Skin of body (tissue), 2 donors: ENCODE measurements around the gene CSN3. TPM values are rescaled to one million over a fixed set of nuclear protein-coding genes. Genes with fewer than 3 reads are reported as not detected.
"Not testable (repeated sequence)": the region's sequence is repeated elsewhere in the genome, so short reads cannot be mapped to it uniquely, and the experiment has no call there.

Experiments
- DNase-seq: peaks from one replicate; lab custom pipeline; 2025; lab: John Stamatoyannopoulos, UW
- total RNA-seq: library from RNA; depleted of rRNA; stranded (reverse); fragments of >200 nt; gene quantifications from one replicate; pipeline ENCODE4 v1.2.3, GENCODE V29; 2014

CSN3 gene, protein sequence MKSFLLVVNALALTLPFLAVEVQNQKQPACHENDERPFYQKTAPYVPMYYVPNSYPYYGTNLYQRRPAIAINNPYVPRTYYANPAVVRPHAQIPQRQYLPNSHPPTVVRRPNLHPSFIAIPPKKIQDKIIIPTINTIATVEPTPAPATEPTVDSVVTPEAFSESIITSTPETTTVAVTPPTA
- total RNA-seq = not detected

DNA sequence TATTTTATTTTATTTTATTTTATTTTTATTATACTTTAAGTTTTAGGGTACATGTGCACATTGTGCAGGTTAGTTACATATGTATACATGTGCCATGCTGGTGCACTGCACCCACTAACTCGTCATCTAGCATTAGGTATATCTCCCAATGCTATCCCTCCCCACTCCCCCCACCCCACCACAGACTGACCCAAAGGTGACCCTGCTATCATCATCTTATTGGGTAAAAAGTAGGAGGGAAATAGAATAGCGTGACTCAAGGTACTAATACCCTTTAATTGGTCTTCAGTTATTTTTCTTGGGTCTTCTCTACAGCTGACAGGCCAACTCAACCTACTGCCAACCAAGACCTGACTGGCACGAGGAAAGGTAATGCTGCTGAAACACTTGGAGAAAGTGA is at the start of gene CSN3:
Gene CSN3 (plus strand): TSS at position 301 of the 400 bp plus-strand sequence. CDS start 2,223 bp downstream, outside the sequence.
- DNase-seq = not testable (repeated sequence)

DNA sequence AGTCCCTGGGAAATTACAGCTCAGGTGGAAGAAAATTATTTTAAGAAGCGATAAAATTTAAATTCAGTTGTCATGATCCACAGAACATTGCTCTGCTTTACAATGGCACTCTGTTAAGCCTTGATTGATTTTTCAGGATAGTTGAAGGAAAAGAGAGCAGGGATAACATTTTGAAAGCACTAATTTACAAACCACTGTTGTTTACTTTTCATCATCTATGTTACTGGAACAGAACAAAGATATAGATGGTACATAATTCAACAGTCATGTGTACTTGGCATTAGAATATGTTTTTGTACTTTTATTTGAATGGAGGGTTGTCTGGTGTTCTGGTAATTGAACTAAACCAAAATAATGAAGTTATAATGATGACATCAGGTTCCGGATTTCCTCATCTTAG is 49.5 kb upstream of the CSN3 start:
- no peak for DNase-seq

DNA sequence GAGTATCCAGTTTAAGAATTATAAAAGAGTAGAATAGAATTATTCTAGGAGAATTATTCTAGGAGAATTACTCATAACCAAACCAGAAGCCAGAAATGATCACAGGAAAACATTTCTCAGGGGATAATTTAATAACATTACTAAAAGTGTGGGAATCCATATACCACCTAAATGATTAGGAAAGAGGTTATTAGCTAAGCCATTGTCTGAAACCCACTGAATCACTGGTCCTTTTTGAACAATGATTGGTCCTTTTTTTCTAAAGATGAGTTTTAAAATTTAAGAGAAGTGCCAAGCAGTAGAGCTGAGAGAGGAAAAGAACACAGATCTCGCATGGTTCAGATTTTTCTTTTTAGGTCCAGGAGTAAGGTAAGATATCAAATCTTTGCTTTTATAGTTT is 47.0 kb upstream of the CSN3 start, which contains the start of gene ODAM:
Gene ODAM (plus strand): TSS at position 301 of the 400 bp plus-strand sequence. CDS start 819 bp downstream, outside the sequence.
- no peak for DNase-seq

DNA sequence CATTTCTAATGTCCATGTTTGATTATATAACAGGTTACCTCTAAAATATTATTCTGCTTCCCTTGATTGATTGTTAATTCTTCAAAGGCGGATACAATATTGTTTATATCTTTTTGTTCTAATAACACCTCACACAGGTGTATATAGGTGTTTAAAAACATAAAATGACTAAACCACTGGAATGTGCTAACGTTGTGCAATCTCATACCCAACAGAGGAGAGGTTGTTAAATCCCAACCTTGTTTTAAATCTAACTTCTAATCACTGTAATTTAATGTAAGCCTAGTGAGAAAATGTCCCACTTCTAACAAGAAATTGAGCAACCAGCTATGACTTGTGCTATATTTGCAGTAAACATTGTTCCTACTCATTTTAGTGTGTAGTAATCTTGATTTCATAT is 45.5 kb upstream of the CSN3 start:
- no peak for DNase-seq

DNA sequence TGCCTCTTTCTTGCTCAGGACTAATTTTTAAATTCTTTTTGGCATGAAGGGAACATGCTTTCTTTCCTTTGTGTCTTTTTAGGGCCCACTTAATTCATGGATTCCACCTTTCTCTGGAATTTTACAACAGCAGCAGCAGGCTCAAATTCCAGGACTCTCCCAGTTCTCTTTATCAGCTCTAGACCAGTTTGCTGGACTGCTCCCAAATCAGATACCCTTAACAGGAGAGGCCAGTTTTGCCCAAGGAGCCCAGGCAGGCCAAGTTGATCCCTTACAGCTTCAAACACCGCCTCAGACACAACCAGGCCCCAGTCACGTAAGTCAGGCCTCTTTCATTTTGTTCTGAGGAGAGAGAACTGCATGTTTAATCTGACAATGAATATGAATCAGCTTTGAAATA is 44.6 kb upstream of the CSN3 start:
- DNase-seq = no peak

DNA sequence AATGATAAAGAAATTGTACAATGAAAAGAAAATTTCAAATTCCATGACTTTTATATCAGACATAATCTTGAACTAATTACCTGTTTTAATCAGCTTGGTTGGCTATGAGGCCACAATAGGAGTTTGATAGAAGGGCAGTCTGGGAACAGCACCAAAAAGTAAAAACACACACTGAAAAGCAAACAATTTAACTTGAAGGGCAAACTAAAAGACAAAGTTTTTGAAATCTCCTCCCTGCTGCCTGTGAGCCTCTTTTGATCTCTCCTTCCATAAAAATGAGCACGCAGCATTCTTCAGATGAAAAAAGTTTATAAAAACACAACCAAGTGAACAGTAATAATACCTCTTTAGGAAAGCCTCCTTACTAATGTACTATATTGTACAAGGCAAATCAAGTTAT is 38.8 kb upstream of the CSN3 start:
- no peak for DNase-seq

DNA sequence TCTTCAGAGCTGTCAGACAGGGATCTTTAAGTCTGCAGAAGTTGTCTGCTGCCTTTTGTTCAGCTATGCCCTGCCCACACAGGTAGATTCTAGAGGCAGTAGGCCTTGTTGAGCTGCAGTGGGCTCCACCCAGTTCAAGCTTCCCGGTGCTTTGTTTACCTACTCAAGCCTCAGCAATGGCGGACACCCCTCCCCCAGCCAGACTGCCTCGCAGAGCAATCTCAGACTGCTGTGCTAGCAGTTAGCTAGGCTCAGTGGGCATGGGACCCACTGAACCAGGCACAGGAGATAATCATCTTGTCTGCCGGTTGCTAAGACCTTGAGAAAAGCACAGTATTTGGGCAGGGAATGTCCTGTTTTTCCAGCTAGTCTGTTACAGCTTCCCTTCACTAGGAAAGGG is 29.6 kb upstream of the CSN3 start:
- DNase-seq = not testable (repeated sequence)

DNA sequence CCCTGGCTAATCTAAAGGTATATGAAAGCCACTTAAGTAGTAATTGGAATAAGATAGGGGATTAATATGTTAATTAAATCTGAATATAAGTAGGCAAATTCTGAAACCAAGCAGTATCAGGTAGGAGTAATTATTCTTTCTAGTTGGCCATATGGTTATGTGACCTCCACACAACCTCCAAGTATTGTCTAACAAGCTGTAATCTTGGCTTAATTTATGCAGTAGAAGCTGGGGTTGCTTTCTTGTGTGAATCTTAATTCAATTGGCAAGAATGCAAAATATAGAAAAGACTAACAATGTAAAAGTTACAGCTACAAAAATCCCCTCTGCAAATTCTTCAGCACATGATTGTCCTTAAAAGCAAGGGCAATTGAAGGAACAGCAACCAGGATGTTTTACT is 26.3 kb upstream of the CSN3 start:
- DNase-seq = not testable (repeated sequence)

DNA sequence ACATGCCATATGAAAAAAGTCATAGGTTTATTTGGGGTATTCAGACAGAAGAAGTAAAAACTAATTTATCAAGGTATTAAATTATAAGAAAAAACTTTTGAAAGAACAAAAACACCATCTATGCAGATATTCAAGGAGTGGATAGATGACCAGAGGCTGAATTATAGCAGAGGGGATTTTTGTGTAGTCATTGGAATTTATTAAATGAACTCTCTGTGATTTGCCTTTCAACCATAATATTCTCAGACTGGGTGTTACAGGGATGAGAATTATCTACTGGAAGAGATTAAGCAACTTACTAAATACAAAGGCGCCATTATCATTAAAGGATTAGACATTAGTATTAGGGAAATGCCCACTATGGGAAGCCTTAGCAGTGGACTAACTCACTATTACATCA is 25.8 kb upstream of the CSN3 start:
- DNase-seq = not testable (repeated sequence)

DNA sequence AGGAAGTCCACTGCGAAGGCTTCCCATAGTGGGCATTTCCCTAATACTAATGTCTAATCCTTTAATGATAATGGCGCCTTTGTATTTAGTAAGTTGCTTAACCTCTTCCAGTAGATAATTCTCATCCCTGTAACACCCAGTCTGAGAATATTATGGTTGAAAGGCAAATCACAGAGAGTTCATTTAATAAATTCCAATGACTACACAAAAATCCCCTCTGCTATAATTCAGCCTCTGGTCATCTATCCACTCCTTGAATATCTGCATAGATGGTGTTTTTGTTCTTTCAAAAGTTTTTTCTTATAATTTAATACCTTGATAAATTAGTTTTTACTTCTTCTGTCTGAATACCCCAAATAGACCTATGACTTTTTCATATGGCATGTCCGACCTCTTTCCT is 21.0 kb upstream of the CSN3 start:
- not testable (repeated sequence) for DNase-seq

DNA sequence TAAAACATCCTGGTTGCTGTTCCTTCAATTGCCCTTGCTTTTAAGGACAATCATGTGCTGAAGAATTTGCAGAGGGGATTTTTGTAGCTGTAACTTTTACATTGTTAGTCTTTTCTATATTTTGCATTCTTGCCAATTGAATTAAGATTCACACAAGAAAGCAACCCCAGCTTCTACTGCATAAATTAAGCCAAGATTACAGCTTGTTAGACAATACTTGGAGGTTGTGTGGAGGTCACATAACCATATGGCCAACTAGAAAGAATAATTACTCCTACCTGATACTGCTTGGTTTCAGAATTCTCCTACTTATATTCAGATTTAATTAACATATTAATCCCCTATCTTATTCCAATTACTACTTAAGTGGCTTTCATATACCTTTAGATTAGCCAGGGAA is 20.6 kb upstream of the CSN3 start:
- DNase-seq = not testable (repeated sequence)

DNA sequence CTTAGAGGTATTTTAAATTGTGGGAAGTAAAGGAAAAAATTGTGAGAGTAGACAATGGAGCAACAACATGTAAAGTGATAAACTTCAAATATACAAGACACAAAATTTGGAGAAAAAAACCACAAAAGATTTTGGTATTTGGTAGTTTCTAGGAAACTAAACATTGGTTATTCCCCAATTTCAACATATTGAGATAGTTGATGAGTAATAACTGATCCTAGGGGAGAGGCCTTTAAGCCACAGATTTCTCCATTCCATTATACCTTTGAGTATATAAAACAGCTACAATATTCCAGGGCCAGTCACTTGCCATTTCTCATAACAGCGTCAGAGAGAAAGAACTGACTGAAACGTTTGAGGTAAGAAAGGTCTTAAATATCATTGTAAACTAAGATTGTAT is 16.6 kb upstream of the CSN3 start, which contains the start of gene FDCSP:
Gene FDCSP (plus strand): TSS at position 301 of the 400 bp plus-strand sequence. CDS start 5,071 bp downstream, outside the sequence.
- DNase-seq = no peak

DNA sequence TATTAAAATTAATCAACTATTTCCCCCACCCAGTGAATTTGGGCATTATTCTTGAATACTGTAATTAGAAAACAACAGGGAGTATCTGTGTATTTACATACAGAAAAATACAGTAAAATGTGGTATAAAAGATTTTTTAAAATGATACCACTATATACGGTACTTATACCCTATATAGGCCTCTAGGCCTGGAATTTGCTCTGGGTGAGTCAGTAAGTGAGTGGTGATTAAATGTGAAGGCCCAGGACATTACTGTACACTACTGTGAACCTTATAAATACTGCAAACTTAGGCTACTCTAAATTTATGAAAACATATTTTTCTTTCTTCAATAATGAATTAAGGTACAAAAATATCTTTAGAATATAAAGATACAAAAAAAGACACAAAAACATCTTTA is 6.3 kb upstream of the CSN3 start:
- no peak for DNase-seq

DNA sequence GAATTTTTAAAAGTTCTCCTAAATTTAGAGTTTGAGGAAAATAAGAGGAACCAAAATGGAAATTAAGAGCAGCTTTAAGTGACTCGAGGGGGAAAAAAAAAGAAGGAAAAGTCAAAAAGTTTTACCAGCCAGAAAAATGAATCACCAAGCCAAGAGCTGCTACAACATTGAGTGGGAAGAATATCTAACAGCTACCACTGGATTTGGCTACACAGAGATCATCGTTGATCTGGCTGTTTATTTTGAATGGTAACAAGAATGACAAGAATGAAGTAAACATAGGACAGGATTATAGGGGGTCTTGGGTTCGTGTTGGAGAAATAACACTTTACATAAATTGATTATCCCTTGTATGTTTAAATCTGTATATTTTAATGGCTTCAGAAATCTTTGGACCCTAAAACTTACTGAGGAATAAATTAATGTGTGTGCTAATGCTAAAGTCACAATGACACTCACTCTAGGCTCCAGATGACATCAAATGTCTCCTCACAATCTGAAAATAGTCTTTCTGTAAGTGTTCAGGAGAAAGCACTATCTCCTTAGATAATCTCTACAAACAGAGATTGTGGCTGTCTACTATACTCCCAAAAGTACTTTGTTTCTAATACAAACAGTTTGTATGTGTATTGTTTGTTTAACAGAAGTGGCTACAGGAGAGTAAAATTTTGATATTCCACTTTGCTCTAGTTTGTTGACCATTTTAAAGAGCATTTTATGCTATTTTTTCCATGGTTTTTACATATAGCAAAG is 3.1 kb upstream of the CSN3 start:
- no peak for DNase-seq

DNA sequence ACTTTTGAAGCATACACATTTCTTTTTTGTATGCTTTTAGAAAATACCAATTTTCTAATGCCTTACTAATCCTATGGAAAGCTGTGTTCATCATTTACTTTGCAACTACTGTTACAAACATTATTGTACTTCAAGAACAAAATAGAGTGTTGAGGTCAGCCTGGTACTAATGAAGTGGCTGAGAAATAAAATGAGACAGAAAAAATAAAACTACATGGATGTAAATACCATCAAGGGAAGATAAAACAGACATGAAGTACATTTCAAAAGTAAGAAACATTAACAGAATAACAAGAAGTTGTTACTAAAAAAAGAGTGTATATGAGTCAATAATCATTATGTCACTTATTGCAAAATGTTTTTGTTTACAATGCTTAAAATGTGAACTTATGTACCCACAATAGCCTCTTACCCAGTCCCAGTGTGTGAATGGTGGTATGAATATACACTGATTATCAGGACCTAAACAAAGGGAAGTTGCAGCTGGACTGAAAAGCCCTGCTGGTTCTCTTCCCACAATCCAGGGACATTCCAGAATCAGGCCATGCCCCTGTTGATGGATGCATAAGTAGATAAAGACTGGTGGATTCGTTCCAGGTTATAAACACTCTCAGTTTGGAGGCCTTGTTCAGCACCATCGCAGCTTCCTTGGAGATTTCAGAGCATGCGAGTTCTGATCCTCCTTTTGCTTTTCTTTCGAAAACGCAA is 2.4 kb upstream of the CSN3 start:
- no peak for DNase-seq

DNA sequence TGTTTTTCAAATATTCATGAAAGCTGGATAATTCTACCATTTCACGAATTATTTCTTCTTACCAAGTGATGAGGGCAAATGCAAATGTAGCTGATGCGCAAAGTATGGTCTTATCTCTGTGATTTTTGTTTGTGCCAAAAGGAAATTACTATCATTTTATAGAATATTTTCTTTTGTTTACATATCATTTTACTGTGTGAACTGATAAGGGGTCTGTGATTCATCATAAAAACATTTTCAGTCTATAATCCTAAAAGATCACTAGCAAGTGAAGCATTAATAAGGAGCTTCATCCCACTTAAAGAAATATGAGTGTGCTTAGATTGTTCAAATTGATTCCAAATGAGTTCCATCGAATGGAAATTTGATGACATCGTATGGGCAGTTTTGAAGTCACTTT is 694 bp downstream of the CSN3 start:
- DNase-seq = no peak

DNA sequence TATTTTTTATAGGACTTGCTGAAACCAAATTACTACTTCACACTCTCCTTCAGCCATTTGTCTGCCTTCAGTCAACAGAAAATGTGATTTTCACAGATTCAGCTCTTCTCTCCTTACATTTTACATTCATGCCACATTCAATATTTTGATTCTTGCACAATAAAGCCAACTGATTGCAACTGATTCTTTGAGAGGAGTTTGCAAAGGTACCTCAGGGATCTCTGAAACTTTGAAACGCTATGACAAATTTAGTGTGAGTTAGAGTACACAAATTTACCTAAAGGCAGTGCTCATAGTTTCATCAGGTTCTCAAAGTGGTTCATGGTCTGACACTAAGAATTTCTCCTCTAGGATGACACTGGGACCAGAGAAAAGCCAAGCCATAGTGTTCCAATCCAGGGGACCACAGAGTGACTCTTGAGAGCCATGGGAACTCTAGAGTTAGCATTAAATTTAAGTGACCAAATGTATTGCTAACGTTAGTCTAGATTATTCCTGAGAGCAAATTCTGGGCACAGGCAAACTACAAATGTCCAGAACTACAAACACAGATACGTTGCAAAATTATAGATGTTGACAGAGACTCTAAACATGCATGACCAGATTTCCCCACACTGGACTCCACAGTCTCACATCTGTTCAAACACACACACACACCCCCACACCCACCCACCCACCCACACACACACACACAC is 9.0 kb downstream of the CSN3 start:
- DNase-seq = no peak

DNA sequence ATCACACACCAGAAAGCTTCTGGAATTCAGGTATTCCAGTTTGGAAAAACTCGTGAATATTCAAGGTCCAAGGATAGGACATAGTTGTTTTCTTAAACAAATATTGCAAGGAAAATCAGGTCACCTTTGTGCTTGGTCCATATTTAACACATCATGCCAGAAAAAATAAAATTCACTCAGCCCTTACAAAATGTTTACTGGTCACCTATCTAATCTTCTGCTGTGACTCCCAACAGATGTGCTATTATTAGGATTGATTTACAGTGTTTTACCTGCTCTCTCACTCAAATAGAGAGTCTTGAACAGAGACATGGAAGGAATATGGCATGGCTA is 9.5 kb downstream of the CSN3 start:
- no peak for DNase-seq

DNA sequence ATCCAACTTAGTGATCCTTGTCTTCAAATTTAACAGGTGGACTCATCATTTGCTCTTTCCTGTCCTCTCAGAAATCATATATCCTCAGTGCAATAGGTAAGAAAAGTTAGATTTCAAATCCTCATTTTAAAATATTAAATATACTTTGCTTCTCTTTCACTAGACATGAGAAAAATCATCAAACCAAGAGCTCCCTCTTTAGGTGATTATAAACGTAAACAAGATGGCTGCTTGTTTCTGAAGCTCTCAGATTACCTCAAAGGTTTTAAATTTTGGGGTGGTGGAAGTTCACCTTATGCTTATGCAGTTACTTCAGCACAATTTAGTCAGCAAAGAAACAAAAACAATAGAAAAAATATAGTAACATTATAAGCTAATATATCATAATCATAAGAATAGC is 27.3 kb downstream of the CSN3 start:
- DNase-seq = no peak

DNA sequence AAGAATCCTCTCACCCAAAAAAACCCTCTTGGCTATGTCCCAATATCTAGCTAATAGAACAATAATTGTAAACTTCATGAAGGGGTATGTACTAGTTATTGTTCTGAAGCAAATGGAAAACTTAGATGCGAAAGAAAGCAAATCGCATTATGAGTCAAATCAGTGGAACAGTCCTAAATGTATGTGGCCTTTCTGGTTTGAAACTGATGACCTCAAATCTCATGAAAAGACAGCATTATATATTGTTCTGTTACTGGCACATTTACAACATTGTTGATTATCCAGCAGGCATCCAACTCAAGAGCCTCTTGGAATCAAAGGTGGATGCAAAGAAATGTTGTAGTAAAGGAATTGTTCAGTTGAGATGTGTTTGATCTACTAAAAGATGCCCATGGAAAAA is 34.7 kb downstream of the CSN3 start:
- DNase-seq = no peak

DNA sequence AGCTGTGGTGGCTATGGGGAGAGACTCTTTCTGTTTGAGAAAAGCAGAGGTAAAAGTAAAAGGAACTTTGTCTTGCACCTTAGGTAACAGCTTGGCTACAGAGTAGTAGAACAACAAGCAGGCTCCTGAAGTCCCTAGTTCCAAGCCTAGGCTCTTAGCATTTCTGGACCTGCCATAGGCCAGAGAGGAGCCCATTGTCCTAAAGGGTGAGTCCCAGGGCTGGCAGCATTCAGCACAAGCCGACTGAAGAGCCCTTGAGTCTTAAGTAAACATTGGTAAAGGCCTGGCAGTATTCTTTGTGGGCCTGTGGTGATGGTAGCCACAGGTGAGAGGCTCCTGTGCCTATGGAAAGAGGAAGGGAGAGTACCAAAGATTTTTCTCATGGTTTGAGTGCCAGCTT is 38.2 kb downstream of the CSN3 start:
- no peak for DNase-seq

DNA sequence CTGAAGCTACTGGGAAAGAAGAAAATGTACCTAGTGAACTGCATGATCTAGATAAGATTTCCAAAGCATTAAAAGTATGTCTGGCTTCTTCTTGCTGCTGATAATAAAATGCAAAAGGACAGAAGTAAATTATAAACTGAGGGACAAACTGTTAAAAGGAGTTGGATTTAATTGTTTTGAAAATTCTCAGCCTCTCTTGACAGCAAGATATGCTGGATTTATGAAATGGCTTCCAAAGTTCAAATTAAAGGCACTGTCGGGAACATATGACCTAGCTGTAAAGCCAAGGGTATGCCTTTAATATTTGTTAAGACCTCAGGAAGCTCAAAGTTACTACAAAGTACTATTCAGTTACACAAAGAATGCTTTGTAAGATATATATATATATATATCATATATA is 46.3 kb downstream of the CSN3 start:
- DNase-seq = no peak
